ENCODE measurements around the gene PI16.
"Not testable (repeated sequence)": the region's sequence is repeated elsewhere in the genome, so short reads cannot be mapped to it uniquely, and the experiment has no call there.

Gene PI16

DNA sequence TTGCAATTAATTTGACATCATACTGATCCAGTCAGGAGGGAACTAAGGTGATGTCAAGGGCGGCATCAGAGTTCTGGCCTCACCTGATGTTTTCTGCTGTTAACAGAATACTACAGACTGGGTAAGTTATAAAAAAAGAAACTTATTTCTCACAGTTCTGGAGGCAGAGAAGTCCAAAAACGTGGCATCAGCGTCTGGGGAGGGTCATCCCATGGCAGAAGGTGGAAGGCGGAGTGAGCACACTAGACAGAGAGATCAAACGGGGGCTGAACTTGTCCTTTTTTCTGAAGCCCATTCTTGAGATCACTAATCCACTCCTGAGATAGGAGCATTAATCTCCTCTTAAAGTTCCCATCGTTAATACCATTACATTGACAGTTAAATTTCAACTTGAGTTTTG, 34.7 kb downstream of the PI16 start:
- Mint-ChIP-seq H3K4me1 (peaks cover 15% of the 10 kb centered on the region), H3K36me3 (ENCODE audit: low read depth) (no peaks in the 10 kb centered on the region)

DNA sequence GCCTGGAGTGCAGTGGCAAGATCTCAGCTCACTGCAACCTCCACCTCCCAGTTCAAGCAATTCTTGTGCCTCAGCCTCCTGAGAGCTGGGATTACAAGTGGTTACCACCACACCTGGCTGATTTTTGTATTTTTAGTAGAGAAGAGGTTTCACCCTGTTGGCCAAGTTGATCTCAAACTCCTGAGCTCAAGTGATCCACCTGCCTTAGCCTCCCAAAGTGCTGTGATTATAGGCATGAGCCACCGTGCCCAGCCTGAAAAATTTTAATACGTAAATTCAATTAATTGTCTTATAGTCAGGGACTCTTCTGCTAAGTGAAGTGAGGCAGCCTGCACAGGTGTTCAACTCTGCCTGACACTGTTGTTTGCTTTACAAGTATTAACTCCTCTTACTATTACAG, 35.9 kb downstream of the PI16 start:
- peaks cover 15% of the 10 kb centered on the region for H3K4me1 Mint-ChIP-seq
- peak overlapping the region in 1 of 3 experiments; percentile 8 for H3K4me3 Mint-ChIP-seq
- H3K9me3 Mint-ChIP-seq; H3K27ac Mint-ChIP-seq; H3K36me3 Mint-ChIP-seq (ENCODE audit: low read depth); H3K27me3 Mint-ChIP-seq (ENCODE audit: low read depth): not testable (repeated sequence)

More for the DNA sequence above, 34.7 kb downstream of the PI16 start:
- H3K9me3 Mint-ChIP-seq = no peaks in the 10 kb centered on the region
- no peak for TF ChIP-seq CTCF (IDR thresholded peaks at IDR 0.05; ENCODE audit: unreplicated experiment in 3 of 3)
- H3K4me3 Mint-ChIP-seq = no peak overlapping the region
- no peaks in the 10 kb centered on the region for H3K27me3 Mint-ChIP-seq (ENCODE audit: low read depth)
- peak overlapping the region in 1 of 3 experiments; percentile 22 for H3K27ac Mint-ChIP-seq

DNA sequence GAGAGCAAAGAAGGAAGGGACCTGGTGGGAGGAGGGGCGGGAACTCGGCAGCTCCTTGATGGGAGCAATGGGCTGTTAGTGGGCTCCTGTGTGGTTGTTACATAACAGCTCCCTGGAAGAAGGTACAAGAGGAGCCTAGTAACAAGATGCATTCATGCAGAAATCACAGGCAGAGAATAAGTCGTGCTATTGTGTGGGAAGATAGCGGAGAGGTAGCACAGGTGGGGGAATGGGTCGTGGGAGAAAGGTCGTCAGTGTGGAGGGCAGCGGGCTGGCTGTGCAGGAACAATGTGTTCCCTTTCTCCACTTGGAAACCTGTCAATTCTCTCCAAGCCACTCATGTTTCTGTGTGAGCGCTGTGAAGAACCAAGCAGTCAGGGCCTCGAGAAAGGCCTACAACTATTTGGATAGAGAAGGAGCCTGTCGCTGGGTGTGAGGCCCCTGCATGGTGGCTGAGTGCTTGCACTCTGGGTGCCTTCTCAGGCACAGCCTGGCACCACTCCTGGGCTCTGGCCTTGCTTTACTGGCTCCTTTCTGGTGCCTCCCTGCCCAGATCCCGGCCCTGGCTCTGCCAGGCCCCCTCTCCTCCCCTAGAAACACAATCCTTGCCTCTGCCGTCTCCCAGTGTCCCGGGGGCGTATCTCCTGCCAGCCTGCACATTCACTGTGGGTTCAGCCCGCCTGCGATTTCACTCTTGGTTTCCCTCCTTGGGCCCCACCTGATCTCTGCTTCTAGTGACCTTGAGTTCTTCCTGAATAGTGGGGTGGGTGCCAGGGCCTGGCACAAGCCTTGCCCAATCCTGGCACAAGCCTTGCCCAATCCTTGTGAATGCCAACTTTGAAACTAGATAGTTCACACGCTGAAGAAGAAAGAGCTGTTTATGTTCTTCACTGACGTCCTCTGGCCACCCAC, 43.5 kb downstream of the PI16 start:
- peak overlapping the region in 1 of 3 experiments; percentile 13 for H3K4me3 Mint-ChIP-seq
- no peak for TF ChIP-seq CTCF (IDR thresholded peaks at IDR 0.05; ENCODE audit: unreplicated experiment in 3 of 3)

GRCh38 chr6:36998723-36999038, 44.1 kb downstream of the PI16 start:
- no peaks in the 10 kb centered on the region for H3K27me3 Mint-ChIP-seq (ENCODE audit: low read depth)
- H3K9me3 Mint-ChIP-seq = no peaks in the 10 kb centered on the region
- no peak for TF ChIP-seq CTCF (IDR thresholded peaks at IDR 0.05; ENCODE audit: unreplicated experiment in 3 of 3)
- H3K36me3 Mint-ChIP-seq (ENCODE audit: low read depth) = no peaks in the 10 kb centered on the region
- no peak overlapping the region for H3K4me3 Mint-ChIP-seq
- peaks cover 37% of the 10 kb centered on the region for H3K4me1 Mint-ChIP-seq
- H3K27ac Mint-ChIP-seq = peak overlapping the region; percentile 90 to 96 (median 92)

More for the DNA sequence above, 43.5 kb downstream of the PI16 start:
- no peaks in the 10 kb centered on the region for H3K36me3 Mint-ChIP-seq (ENCODE audit: low read depth)
- H3K9me3 Mint-ChIP-seq = no peaks in the 10 kb centered on the region
- H3K4me1 Mint-ChIP-seq = peaks cover 37% of the 10 kb centered on the region
- peak overlapping the region; percentile 90 to 96 (median 92) for H3K27ac Mint-ChIP-seq
- no peaks in the 10 kb centered on the region for H3K27me3 Mint-ChIP-seq (ENCODE audit: low read depth)

GRCh38 chr6:36999061-36999750, 44.7 kb downstream of the PI16 start:
- no peaks in the 10 kb centered on the region for H3K9me3 Mint-ChIP-seq
- H3K4me1 Mint-ChIP-seq = peaks cover 37% of the 10 kb centered on the region
- peak overlapping the region; percentile 90 to 96 (median 92) for H3K27ac Mint-ChIP-seq
- no peak for TF ChIP-seq CTCF (IDR thresholded peaks at IDR 0.05; ENCODE audit: unreplicated experiment in 3 of 3)
- no peaks in the 10 kb centered on the region for H3K27me3 Mint-ChIP-seq (ENCODE audit: low read depth)
- no peak overlapping the region for H3K4me3 Mint-ChIP-seq
- H3K36me3 Mint-ChIP-seq (ENCODE audit: low read depth) = no peaks in the 10 kb centered on the region

DNA sequence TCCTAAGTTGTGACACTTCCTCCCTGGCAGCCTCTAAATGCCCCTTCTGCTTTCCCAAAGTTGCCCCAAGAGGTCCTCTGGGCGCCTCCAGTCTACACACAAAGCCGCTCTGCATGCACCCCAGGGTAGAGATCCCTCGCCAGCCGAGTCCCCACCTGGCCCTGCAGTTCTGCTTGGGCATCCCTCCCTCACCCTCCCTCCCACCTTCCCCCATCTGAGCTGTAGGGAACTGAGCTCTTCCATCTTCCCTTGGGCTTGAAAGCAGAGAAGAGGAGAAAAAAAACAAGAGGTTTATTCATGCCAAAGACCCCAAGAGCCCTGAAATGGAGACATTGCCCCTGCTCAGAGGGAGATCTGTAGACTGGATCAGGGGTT, 45.2 kb downstream of the PI16 start:
- no peak for TF ChIP-seq CTCF (IDR thresholded peaks at IDR 0.05; ENCODE audit: unreplicated experiment in 3 of 3)
- H3K36me3 Mint-ChIP-seq (ENCODE audit: low read depth) = no peaks in the 10 kb centered on the region
- H3K27me3 Mint-ChIP-seq (ENCODE audit: low read depth) = no peaks in the 10 kb centered on the region
- no peaks in the 10 kb centered on the region for H3K9me3 Mint-ChIP-seq
- H3K4me3 Mint-ChIP-seq = no peak overlapping the region
- peaks cover 37% of the 10 kb centered on the region for H3K4me1 Mint-ChIP-seq
- H3K27ac Mint-ChIP-seq = peak overlapping the region; percentile 84 to 96 (median 90)
